GM18861 (cell line): ENCODE measurements around the gene GALNT16.
"Not testable (repeated sequence)": the region's sequence is repeated elsewhere in the genome, so short reads cannot be mapped to it uniquely, and the experiment has no call there.

Experiments used
- ATAC-seq: cut with Tn5 transposase; IDR thresholded peaks from one replicate; pipeline ENCODE4 v1.9.1; 2021; ENCODE audit not compliant: unreplicated experiment

The GALNT16 gene

DNA sequence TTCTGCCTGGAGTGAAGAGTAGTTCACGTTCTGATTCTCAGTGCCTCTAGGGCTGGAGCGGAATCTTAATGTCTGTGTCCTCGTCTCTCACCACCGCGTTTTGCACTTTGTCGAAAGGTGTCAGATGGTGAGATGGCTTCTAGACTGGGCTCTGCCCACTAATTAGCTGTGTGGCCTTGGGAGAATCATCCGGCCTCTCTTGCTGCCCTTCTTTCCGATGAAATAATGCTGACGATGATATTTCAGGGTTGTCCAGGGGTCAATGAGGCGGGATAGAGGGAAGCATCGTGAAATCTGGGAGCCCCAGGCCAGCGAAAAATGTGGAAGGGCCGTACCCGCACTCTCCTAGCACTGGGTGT lies 811 bp upstream of the GALNT16 start:
- no peak for ATAC-seq

GRCh38 chr14:69260190-69260860 lies 367 bp downstream of the GALNT16 start:
- no peak for ATAC-seq

DNA sequence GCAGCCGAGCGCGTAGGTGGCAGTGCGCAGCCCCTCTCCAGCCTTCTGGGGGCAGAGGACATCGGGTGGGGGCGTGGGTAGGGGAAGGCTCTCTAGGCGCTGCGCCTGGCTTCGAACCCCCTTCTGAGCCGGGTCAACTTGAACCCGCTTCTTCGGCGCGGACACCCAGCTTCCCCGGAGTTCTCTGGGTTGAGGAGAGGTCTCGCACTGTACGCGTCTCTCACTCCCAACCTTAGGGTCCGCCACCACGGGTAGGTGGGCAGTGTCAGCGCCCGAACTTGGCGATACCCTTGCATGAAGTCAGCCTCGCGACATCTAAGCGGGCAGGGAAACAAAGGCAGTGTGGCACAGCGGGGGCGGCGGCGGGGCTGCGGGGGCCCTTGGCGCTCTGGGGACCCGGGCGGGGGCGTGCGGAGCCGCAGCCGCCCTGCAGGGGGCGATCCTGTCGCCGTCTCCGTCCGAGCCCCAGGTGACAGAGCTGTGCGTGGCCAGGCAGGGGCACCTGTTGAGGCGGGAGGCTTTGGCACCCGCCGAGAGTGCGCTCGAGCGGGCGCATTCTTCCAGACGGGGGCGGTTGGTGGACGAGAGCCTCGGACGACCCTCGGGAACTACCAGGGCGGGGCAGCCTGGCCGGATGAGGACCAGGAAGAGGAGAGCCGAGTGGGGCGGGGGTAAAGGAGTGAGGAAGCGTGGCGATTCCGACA lies 1.1 kb downstream of the GALNT16 start:
- no peak for ATAC-seq

DNA sequence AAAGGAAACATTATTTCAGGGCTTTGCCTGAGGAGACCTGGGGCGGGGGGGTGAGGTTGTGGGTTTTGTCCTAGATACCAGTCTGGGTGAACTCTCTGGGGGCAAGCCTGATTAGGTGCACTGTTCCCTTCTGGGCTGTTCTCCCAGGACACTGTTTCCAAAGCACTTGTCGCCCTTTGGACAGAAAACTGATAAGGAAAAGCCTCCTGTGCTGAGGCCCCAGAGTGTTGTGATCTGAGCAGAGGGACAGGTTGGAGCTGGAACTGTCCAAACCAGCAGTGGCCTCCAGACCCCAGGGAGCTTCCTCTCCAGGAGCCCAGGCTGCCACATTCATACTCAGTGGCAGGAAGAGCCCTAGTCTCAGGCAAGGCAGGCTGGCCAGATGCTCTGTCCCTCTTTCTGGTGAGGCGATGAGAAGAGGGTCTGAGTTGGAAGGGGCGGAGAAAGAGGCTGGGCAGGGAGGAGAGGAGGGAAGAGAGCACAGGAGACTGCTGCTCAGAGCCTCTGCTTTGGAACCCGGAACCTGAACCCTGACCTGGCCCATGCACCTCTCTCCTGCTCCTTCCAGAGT lies 1.9 kb downstream of the GALNT16 start:
- ATAC-seq, result no peak

DNA sequence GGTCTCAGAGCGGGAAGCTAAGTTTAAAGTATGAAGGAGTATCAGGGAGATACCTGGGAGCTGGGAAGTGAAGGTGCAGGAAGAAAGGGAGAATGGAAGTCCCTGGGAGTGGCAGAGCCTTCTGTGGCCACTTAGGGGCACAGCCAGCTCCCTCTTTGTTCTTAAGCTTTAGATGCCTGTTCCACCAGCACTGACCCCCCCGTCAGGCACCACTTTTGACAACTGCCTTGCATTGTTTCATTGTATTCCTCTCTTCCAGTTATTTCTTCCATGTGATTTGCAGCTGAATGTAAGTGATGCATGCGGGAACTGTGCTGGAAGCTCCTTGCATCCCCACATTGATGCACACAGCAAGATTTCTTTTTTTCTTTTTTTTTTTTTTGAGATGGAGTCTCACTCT lies 2.6 kb downstream of the GALNT16 start:
- no peak for ATAC-seq

- ATAC-seq, result no peak
These were observed 3.4 kb downstream of the GALNT16 start for GRCh38 chr14:69263364-69263763.

- ATAC-seq, result no peak
These were observed 3.8 kb downstream of the GALNT16 start for GRCh38 chr14:69263771-69264170.

GRCh38 chr14:69266572-69267345 lies 6.8 kb downstream of the GALNT16 start:
- no peak for ATAC-seq

- no peak for ATAC-seq
These were observed 7.5 kb downstream of the GALNT16 start for GRCh38 chr14:69267492-69267891.

GRCh38 chr14:69268223-69268622 lies 8.3 kb downstream of the GALNT16 start:
- no peak for ATAC-seq

DNA sequence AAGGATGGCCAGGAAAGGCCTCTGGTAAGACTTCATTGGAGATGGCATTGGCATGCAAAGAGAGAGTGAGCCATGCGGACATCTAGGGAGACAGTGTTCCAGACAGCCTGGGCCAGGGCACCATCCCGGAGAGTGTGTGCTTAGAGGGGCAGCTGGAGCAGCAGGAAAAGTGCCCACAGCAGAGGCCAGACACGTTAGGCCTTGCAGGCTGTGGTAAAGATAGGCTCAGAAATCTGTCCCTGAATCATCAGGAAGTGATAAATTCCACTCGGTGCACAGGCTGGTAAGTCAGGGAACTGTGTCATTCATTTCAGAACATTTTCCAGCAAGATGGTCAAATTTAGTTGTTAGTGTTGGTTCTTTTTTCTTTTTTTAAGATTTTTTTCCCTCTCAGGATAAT lies 8.8 kb downstream of the GALNT16 start:
- no peak for ATAC-seq

- ATAC-seq, result no peak
These were observed 9.4 kb downstream of the GALNT16 start for GRCh38 chr14:69269381-69269780.

DNA sequence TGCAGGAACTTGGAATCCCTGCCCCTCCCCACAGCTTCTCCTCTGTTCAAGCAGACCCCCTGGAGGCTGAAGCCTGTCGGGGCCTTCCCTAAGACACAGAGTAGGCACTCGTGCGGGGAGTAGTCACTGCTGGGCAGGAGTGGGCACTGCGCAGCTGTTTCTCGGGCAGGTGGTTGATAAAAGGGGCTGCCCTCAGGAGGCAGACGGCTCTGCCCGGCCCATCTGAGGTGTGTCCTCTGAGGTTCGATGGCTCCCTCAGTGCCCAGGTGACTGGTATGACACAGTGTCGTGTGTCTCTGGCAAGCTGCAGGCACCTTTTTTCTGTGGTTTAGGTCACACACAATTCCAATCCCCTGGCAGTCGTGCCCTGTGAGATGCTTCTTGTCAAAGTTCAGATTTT lies 10.1 kb downstream of the GALNT16 start:
- no peak for ATAC-seq

- no peak for ATAC-seq
These were observed 11.1 kb downstream of the GALNT16 start for GRCh38 chr14:69270795-69271708.

- no peak for ATAC-seq
These were observed 14.4 kb downstream of the GALNT16 start for GRCh38 chr14:69274321-69274720.

GRCh38 chr14:69275331-69275730 lies 15.4 kb downstream of the GALNT16 start:
- ATAC-seq, result no peak

DNA sequence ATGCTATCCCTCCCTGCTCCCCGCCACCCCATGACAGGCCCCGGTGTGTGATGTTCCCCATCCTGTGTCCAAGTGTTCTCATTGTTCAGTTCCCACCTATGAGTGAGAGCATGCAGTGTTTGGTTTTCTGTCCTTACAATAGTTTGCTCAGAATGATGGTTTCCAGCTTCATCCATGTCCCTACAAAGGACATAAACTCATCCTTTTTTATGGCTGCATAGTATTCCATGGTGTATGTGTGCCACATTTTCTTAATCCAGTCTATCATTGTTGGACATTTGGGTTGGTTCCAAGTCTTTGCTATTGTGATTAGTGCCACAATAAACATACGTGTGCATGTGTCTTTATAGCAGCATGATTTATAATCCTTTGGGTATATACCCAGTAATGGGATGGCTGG lies 17.4 kb downstream of the GALNT16 start:
- ATAC-seq, result not testable (repeated sequence)

- ATAC-seq, result no peak
These were observed 20.9 kb downstream of the GALNT16 start for GRCh38 chr14:69280746-69281291.

DNA sequence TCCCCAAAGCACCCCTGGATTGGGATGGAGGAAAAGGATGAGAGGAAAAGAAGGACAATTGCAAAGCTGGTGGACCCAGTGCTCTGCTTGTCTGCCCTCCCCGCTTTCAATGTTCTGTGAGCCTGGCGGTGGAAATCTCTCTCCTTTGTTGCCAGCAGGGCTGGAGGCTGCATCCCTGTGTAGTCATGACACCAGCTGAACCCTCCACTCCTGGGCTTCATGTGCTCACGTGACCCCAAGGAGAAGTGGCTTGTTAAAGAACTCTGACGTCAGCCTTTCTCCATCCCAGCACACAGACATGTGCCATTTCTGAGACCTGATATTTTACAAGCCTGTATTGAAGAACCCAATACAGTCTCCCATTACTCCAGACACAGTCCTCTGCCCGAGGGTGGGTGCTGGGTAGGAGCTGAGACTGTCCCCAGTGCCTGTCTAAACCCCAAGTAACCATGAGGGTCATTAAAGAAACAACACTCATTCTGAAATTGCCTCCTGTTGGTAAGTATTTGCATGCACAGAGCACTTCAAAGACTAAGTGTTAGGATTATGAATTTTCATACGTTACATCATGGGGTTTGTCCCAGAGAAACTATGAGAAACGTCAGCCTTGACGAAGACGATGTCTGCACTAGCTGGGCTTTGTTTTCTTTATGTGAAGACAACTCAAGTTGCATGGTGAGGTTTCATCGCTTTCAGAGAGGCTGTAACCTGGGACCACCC lies 21.7 kb downstream of the GALNT16 start:
- no peak for ATAC-seq

GRCh38 chr14:69282448-69282847 lies 22.5 kb downstream of the GALNT16 start:
- ATAC-seq, result no peak
